Bronchial epithelial cell (primary cell): ENCODE measurements around the gene DDX46. TPM values are rescaled to one million over a fixed set of nuclear protein-coding genes. Genes with fewer than 3 reads are reported as not detected.

Experiments
- DNase-seq: peaks from one replicate; pipeline ENCODE4 v3.0.0-alpha.2; 2010; ENCODE audit warnings: low read depth
- FAIRE-seq: peaks from 2 replicates; lab custom pipeline; 2011; peaks lifted over from hg19 to GRCh38; lab: Jason Lieb, UNC
- H3K27me3 ChIP-seq: 2 replicates; pipeline ENCODE4 v1.5.1; 2011; ENCODE audit warnings: low read length; ENCODE audit not compliant: control insufficient read depth, insufficient read depth
- H3K36me3 ChIP-seq: 2 replicates; pipeline ENCODE4 v1.5.1; 2011; ENCODE audit warnings: low read length; ENCODE audit not compliant: control insufficient read depth, insufficient read depth
- H3K4me3 ChIP-seq: 2 replicates; pipeline ENCODE4 v1.5.1; 2011; ENCODE audit warnings: mild to moderate bottlenecking, low read depth, low read length, control low read depth
- total RNA-seq: library from RNA; depleted of rRNA; stranded (reverse); fragments of >200 nt; gene quantifications from 2 replicates; pipeline ENCODE4 v1.2.1, GENCODE V29; 2014
- TF ChIP-seq, protein P1 (sequence below): IDR thresholded peaks from 2 replicates; pipeline ENCODE4 v1.5.1; 2011; ENCODE audit warnings: mild to moderate bottlenecking, moderate library complexity, low read length, control low read depth, inconsistent platforms; ENCODE audit not compliant: insufficient read depth, severe bottlenecking

The DDX46 gene
- total RNA-seq, 1 donor from 2014 or later = 10.8 TPM

DNA sequence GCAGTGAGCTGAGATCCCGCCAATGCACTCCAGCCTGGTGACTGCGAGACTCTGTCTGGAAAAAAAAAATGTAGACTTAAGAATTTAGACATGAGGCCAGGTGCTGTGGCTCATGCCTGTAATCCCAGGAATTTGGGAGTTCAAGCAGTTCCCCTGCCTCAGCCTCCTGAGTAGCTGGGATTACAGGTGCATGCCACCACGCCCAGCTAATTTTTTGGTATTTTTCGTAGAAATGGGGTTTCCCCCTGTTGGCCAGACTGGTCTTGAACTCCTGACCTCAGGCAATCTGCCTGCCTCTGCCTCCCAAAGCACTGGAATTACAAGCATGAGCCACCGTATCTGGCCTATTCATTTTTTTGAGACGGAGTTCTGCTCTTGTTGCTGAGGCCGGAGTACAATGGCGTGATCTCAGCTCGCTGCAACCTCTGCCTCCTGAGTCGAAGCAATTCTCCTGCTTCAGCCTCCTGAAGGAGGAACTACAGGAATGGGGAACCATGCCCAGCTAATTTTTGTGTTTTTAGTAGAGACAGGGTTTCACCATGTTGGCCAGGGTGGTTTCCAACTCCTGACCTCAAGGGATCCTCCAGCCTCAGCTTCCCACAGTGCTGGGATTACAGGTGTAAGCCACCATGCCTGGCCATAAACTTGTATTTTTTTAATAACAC is 14.0 kb downstream of the DDX46 start:
- Histone ChIP-seq H3K27me3 (no peaks in the 10 kb centered on the region), H3K36me3 (peaks cover 14% of the 10 kb centered on the region), H3K4me3 (no peak overlapping the region)
- TF ChIP-seq, protein P1, sequence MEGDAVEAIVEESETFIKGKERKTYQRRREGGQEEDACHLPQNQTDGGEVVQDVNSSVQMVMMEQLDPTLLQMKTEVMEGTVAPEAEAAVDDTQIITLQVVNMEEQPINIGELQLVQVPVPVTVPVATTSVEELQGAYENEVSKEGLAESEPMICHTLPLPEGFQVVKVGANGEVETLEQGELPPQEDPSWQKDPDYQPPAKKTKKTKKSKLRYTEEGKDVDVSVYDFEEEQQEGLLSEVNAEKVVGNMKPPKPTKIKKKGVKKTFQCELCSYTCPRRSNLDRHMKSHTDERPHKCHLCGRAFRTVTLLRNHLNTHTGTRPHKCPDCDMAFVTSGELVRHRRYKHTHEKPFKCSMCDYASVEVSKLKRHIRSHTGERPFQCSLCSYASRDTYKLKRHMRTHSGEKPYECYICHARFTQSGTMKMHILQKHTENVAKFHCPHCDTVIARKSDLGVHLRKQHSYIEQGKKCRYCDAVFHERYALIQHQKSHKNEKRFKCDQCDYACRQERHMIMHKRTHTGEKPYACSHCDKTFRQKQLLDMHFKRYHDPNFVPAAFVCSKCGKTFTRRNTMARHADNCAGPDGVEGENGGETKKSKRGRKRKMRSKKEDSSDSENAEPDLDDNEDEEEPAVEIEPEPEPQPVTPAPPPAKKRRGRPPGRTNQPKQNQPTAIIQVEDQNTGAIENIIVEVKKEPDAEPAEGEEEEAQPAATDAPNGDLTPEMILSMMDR = no peak
- no peak for DNase-seq
- no peak for FAIRE-seq

DNA sequence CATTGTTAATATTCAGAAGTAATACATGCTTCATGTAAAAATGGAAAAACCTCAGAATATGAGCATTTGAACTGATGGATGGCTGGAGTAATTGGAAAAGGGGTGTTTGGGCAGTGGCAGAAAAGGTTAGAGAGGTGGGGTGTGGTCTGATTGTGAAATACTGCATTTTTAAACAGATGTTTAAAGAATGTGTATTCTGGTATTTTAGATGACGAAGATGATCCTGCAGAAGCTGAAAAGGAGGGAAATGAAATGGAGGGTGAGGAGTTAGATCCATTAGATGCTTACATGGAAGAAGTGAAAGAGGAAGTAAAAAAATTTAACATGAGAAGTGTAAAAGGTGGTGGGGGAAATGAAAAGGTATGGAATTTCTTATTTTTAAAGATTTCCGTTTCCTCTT is 18.8 kb downstream of the DDX46 start:
- DNase-seq = no peak
- H3K27me3 ChIP-seq = no peaks in the 10 kb centered on the region
- H3K36me3 ChIP-seq = peaks cover 10% of the 10 kb centered on the region
- TF ChIP-seq, protein P1 = no peak
- H3K4me3 ChIP-seq = no peak overlapping the region
- FAIRE-seq = no peak

DNA sequence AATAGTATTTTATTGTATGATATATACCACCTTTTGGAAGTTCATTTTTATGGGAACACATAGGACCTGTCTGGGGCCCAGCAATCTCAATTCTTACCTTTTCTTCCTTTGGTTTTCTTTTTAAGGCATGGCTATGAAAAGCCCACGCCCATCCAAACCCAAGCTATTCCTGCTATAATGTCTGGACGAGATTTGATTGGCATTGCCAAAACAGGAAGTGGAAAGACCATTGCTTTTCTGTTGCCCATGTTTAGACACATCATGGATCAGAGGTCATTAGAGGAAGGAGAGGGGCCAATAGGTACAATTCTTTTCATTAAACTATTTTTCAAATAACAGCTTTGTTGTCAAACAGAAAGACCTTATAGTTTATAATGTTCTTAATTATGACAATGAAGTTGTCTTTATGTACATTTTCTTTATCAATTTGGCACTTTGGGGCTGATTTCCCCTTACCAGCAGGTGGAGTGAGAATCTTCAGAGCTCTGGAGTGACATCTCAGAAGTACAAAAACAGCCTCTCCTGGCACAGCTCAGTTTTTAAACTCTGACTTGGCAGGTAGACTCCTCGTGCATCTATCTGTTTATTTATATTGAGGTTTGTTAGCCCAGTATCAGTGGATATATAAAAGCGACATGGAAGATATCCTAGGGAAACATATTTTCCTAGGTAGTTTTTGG is 25.8 kb downstream of the DDX46 start:
- no peak for FAIRE-seq
- H3K36me3 ChIP-seq = peaks cover 6% of the 10 kb centered on the region
- peak; percentile 19 for DNase-seq
- H3K4me3 ChIP-seq = no peak overlapping the region
- TF ChIP-seq, protein P1 = peak; percentile 28
- no peaks in the 10 kb centered on the region for H3K27me3 ChIP-seq

DNA sequence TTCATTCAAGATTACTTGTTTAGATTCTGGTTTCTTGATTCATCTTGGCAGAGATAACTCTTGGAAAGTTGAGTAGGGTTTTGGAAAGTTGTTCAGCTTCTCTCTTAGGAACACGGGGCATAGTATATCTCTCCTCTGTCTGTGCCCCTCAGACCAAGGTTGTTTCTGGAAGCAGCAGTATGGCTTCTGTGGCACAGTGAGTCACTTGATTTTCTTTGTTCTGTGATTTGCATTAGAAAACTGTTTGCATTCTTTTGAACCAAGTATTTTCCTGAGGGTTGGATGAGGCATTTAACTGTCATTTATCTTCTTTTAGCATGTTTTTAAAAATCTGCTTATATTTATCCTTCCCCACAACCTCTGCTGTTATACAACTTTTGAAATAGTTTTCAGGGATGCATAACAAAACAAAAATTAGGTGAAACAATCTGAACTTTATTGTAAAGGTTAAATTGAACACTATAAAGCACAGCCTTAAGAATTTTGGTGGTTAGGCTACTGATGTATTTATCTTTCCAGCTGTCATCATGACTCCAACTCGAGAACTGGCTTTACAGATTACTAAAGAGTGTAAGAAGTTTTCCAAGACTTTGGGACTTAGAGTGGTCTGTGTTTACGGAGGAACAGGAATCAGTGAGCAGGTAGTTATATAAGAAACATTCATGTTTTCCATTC is 26.5 kb downstream of the DDX46 start:
- H3K4me3 ChIP-seq = no peak overlapping the region
- DNase-seq = peak; percentile 39
- FAIRE-seq = no peak
- H3K36me3 ChIP-seq = peaks cover 6% of the 10 kb centered on the region
- no peaks in the 10 kb centered on the region for H3K27me3 ChIP-seq
- TF ChIP-seq, protein P1 = no peak

DNA sequence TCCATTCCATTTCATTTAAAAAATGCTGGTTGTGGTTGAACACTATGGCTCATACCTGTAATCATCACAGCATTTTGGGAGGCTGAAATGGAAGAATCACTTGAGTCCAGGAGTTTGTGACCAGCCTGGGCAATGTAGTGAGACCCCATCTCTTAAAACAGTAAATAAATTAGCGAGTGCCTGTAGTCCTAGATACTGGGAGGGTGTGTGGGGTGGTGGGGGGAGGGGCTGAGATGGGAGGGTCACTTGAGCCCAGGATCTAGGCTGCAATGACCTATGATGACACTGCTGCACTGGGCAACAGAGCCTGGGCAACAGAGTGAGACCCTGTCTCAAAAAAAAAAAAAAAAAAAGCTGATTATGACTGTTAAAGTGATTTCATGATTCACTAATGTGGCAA is 29.1 kb downstream of the DDX46 start:
- no peak overlapping the region for H3K4me3 ChIP-seq
- H3K27me3 ChIP-seq = no peaks in the 10 kb centered on the region
- peaks cover 4% of the 10 kb centered on the region for H3K36me3 ChIP-seq
- TF ChIP-seq, protein P1 = no peak
- DNase-seq = no peak
- no peak for FAIRE-seq
